Measurements from ENCODE around the gene ESPN. TPM values are rescaled to one million over a fixed set of nuclear protein-coding genes. Genes with fewer than 3 reads are reported as not detected.

The ESPN gene
- total RNA-seq, 1 experiment from 2014 or later, result 53.1 TPM

- H3K27ac ChIP-seq (ENCODE audit: insufficient read length, low read depth, low read length), result no peak overlapping the region
- no peak overlapping the region for H2AK5ac ChIP-seq (ENCODE audit: insufficient read length, low read length)
- H3K23me2 ChIP-seq (ENCODE audit: insufficient read length, low read depth, low read length, poor library complexity, severe bottlenecking), result peaks cover 10% of the 10 kb centered on the region
- no peak overlapping the region for H4K5ac ChIP-seq (ENCODE audit: insufficient read length, low read depth, low read length)
- H2AFZ ChIP-seq (ENCODE audit: low read length), result no peak overlapping the region
- H3T11ph ChIP-seq (ENCODE audit: low read length), result no peak overlapping the region
- no peak overlapping the region for H3K9ac ChIP-seq (ENCODE audit: extremely low read depth, insufficient read length, low read length)
- Mint-ChIP-seq H3K27ac (no peak overlapping the region), H3K36me3 (ENCODE audit: insufficient read depth in 1 of 3, low read depth in 3 of 3) (no peaks in the 10 kb centered on the region), H3K4me1 (peaks cover 8 to 14% of the 10 kb centered on the region in 2 experiments), H3K27me3 (ENCODE audit: low read depth) (peaks cover 93% of the 10 kb centered on the region), H3K9me3 (peaks cover 0 to 3% of the 10 kb centered on the region in 2 experiments; a peak in 2 of 5 replicates), H3K4me3 (no peak overlapping the region)
- H2BK5ac ChIP-seq (ENCODE audit: insufficient read length, low read length), result no peak overlapping the region
- no peaks in the 10 kb centered on the region for H4K20me1 ChIP-seq (ENCODE audit: control insufficient read depth, insufficient read depth, insufficient read length)
- no peak overlapping the region for H4K8ac ChIP-seq (replicated peaks; ENCODE audit: insufficient read length, low read depth, low read length)
- no peak overlapping the region for H3K18ac ChIP-seq (ENCODE audit: insufficient read length, low read depth, low read length)
- no peak overlapping the region for H3K56ac ChIP-seq (ENCODE audit: insufficient read length, low read depth, low read length)
- no peak overlapping the region for H3K4ac ChIP-seq (ENCODE audit: low read depth, low read length)
- TF ChIP-seq CTCF (conservative IDR thresholded peaks at IDR 0.05), result no peak
- no peak for DNase-seq
- no peak overlapping the region for H3K14ac ChIP-seq (ENCODE audit: insufficient read depth, low read length)
- H2BK12ac ChIP-seq (ENCODE audit: insufficient read length, low read depth, low read length), result no peak overlapping the region
- peaks cover 80% of the 10 kb centered on the region for H3K27me3 ChIP-seq (ENCODE audit: insufficient read depth, low read length)
- H2BK20ac ChIP-seq (ENCODE audit: low read depth, low read length, poor library complexity, severe bottlenecking), result no peak overlapping the region
- H4K91ac ChIP-seq (ENCODE audit: insufficient read length, low read depth, low read length), result no peak overlapping the region
- no peaks in the 10 kb centered on the region for H3K79me2 ChIP-seq (ENCODE audit: insufficient read depth, low read length)
- no peaks in the 10 kb centered on the region for H3K9me3 ChIP-seq (ENCODE audit: control insufficient read depth, low read depth, low read length)
- no peak overlapping the region for H2BK15ac ChIP-seq (ENCODE audit: low read depth, low read length)
- no peak overlapping the region for H3K23ac ChIP-seq (ENCODE audit: insufficient read length, low read depth, low read length)
- WGBS (ENCODE audit: extremely low coverage, insufficient read length, low lambda C conversion rate), result no CpG with 5 or more reads among the region's 4 CpGs
- no peak overlapping the region for H2BK120ac ChIP-seq (ENCODE audit: low read depth, low read length, poor library complexity, severe bottlenecking)
- no peaks in the 10 kb centered on the region for H3K79me1 ChIP-seq (ENCODE audit: insufficient read depth, low read depth, low read length, poor library complexity, severe bottlenecking)
- H3K4me1 ChIP-seq (ENCODE audit: insufficient read depth, low read length), result no peaks in the 10 kb centered on the region
- H3K4me2 ChIP-seq (ENCODE audit: insufficient read depth, insufficient read length, low read length), result no peak overlapping the region
These were observed 3.3 kb upstream of the ESPN start for GRCh38 chr1:6421266-6421665.
